Activated T-cell treated with anti-CD3 and anti-CD28 coated beads for 4 hours (primary cell): ENCODE data around the gene ZNF45.
"Not testable (repeated sequence)": the region's sequence is repeated elsewhere in the genome, so short reads cannot be mapped to it uniquely, and the experiment has no call there.

Source experiments
- DNase-seq: peaks from one replicate; pipeline ENCODE4 v3.0.0-alpha.2; 2020

ZNF45 gene

GRCh38 chr19:43910884-43911283 lies 24.2 kb downstream of the ZNF45 start:
- no peak for DNase-seq

DNA sequence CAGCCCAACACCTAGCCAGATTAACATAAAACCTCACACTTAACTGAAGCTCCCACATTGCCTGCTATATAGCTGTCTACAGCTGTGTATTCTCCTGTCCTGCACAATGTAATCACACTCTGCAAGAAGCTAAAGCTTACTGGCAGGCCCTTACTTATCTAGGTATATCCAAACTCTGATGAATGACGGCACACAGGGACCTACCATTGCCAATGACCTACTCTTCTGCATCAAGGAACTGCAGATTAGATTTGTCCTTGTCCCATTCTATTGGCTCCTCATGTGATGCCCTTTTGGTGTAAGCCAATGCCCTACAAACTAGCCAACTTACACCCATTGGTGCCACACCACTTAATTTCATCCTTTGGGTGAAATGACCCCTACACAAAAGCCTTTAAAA lies 26.4 kb downstream of the ZNF45 start:
- DNase-seq: no peak

- no peak for DNase-seq
These were observed 28.3 kb downstream of the ZNF45 start for GRCh38 chr19:43906774-43907173.

- no peak for DNase-seq
These were observed 29.2 kb downstream of the ZNF45 start for GRCh38 chr19:43905897-43906296.

- no peak for DNase-seq
These were observed 32.7 kb downstream of the ZNF45 start for GRCh38 chr19:43902399-43902798.

- peak; percentile 54 for DNase-seq
These were observed 33.4 kb downstream of the ZNF45 start for GRCh38 chr19:43901395-43902390.

- DNase-seq: no peak
These were observed 39.3 kb downstream of the ZNF45 start for GRCh38 chr19:43895727-43896308.

DNA sequence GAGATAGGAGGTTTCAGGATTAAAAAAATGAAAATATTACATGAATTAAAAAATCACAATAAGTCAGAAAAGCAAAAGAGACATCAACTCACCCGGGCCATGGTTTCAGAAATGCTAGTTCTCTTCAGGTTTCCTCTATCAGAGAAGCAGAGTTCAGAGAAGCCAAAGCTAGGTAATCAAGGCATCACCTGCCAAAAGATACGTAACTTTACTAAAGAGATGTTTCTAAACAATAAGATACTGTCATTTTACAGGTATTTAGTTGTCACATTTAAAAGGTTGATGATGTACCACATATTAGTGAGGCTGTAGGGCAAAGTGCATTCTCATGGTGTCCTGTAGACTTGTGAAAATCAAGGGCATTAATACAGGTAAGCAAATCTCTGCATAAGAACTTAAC lies 51.2 kb downstream of the ZNF45 start, which contains the start of gene ZNF404:
ZNF404 (minus strand) TSS at position 101 of the 400 bp plus-strand sequence.
- no peak for DNase-seq

- no peak for DNase-seq
These were observed 54.6 kb downstream of the ZNF45 start for GRCh38 chr19:43880483-43880882.

GRCh38 chr19:43872547-43873336 lies 62.3 kb downstream of the ZNF45 start:
- DNase-seq: no peak

GRCh38 chr19:43866923-43867322 lies 68.2 kb downstream of the ZNF45 start:
- not testable (repeated sequence) for DNase-seq
